HepG2 (cell line): ENCODE measurements around the gene ERVH48-1.
"Not testable (repeated sequence)": the region's sequence is repeated elsewhere in the genome, so short reads cannot be mapped to it uniquely, and the experiment has no call there.

Experiments used
- CEBPB ChIP-seq: IDR thresholded peaks from 2 replicates; pipeline ENCODE4 v1.6.1; 2011; ENCODE audit warnings: low read depth, low read length, improper control_type of control experiment, borderline replicate concordance
- CENPBD1 ChIP-seq: sonication (generic); formaldehyde crosslinking; IDR thresholded peaks from 2 replicates; pipeline ENCODE4 v1.8.0; 2022; ENCODE audit warnings: missing genetic modification reagents, low read depth, mild to moderate bottlenecking, borderline replicate concordance
- CTCF ChIP-seq: sonication (generic); formaldehyde crosslinking; IDR thresholded peaks from 2 replicates; pipeline ENCODE4 v1.5.0; 2020; ENCODE audit warnings: mild to moderate bottlenecking, missing genetic modification reagents, moderate library complexity
- FOXK2 ChIP-seq: fragments of 450-650 bp; IDR thresholded peaks from 2 replicates; pipeline ENCODE4 v1.6.1; 2016
- ISL2 ChIP-seq: sonication (generic); formaldehyde crosslinking; IDR thresholded peaks from 2 replicates; pipeline ENCODE4 v1.5.0; 2020; ENCODE audit warnings: missing genetic modification reagents
- KDM1A ChIP-seq: IDR thresholded peaks from 2 replicates; pipeline ENCODE4 v1.6.1; 2016; ENCODE audit warnings: missing compliant biosample characterization
- KLF12 ChIP-seq: sonication (generic); formaldehyde crosslinking; IDR thresholded peaks from 2 replicates; pipeline ENCODE4 v1.4.0; 2020; ENCODE audit warnings: missing genetic modification reagents, borderline replicate concordance
- MTA1 ChIP-seq: sonication (generic); formaldehyde crosslinking; IDR thresholded peaks from 2 replicates; pipeline ENCODE4 v1.4.0; 2020; ENCODE audit warnings: missing genetic modification reagents, mild to moderate bottlenecking, borderline replicate concordance
- NFYC ChIP-seq: IDR thresholded peaks from 2 replicates; pipeline ENCODE4 v1.6.1; 2016; ENCODE audit warnings: missing genetic modification reagents, missing compliant biosample characterization
- SUZ12 ChIP-seq: fragments of 150-350 bp; IDR thresholded peaks from 2 replicates; pipeline ENCODE4 v1.6.1; 2014; ENCODE audit warnings: low read depth, low read length
- TRIM24 ChIP-seq: sonication (generic); formaldehyde crosslinking; IDR thresholded peaks from 2 replicates; pipeline ENCODE4 v1.8.0; 2022; ENCODE audit warnings: mild to moderate bottlenecking, missing genetic modification reagents
- ZBTB33 ChIP-seq: sonication (generic); formaldehyde crosslinking; IDR thresholded peaks from 2 replicates; pipeline ENCODE4 v1.4.0; 2020; ENCODE audit warnings: missing genetic modification reagents
- TF ChIP-seq, protein P1 (sequence below): sonication (generic); formaldehyde crosslinking; IDR thresholded peaks from 2 replicates; pipeline ENCODE4 v1.4.0; 2020; ENCODE audit warnings: missing genetic modification reagents; ENCODE audit errors: not compliant biosample characterization
- TF ChIP-seq, protein P2 (sequence below), 2 experiments: IDR thresholded peaks; 2 replicates each; pipeline ENCODE4 v1.6.1; 2011 to 2012; ENCODE audit warnings: low read length in 2 of 2, borderline replicate concordance in 1 of 2, low read depth in 1 of 2, mild to moderate bottlenecking in 1 of 2, moderate library complexity in 1 of 2

GRCh38 chr21:42933137-42933970 is 7.9 kb upstream of the ERVH48-1 start:
- TF ChIP-seq KLF12 (CRISPR knock-in tag); CEBPB; MTA1 (CRISPR knock-in tag); KDM1A (CRISPR knock-in tag); ISL2 (CRISPR knock-in tag); SUZ12; ZBTB33; TRIM24 (CRISPR knock-in tag); CTCF; CENPBD1 (CRISPR knock-in tag); NFYC (CRISPR knock-in tag); FOXK2: not testable (repeated sequence)
- TF ChIP-seq, protein P1, sequence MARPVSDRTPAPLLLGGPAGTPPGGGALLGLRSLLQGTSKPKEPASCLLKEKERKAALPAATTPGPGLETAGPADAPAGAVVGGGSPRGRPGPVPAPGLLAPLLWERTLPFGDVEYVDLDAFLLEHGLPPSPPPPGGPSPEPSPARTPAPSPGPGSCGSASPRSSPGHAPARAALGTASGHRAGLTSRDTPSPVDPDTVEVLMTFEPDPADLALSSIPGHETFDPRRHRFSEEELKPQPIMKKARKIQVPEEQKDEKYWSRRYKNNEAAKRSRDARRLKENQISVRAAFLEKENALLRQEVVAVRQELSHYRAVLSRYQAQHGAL (CRISPR knock-in tag): not testable (repeated sequence)
- TF ChIP-seq, protein P2, sequence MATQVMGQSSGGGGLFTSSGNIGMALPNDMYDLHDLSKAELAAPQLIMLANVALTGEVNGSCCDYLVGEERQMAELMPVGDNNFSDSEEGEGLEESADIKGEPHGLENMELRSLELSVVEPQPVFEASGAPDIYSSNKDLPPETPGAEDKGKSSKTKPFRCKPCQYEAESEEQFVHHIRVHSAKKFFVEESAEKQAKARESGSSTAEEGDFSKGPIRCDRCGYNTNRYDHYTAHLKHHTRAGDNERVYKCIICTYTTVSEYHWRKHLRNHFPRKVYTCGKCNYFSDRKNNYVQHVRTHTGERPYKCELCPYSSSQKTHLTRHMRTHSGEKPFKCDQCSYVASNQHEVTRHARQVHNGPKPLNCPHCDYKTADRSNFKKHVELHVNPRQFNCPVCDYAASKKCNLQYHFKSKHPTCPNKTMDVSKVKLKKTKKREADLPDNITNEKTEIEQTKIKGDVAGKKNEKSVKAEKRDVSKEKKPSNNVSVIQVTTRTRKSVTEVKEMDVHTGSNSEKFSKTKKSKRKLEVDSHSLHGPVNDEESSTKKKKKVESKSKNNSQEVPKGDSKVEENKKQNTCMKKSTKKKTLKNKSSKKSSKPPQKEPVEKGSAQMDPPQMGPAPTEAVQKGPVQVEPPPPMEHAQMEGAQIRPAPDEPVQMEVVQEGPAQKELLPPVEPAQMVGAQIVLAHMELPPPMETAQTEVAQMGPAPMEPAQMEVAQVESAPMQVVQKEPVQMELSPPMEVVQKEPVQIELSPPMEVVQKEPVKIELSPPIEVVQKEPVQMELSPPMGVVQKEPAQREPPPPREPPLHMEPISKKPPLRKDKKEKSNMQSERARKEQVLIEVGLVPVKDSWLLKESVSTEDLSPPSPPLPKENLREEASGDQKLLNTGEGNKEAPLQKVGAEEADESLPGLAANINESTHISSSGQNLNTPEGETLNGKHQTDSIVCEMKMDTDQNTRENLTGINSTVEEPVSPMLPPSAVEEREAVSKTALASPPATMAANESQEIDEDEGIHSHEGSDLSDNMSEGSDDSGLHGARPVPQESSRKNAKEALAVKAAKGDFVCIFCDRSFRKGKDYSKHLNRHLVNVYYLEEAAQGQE (IDR thresholded peaks at IDR 0.05; ENCODE audit: borderline replicate concordance in 1 of 2, low read depth in 1 of 2, low read length in 2 of 2): not testable (repeated sequence)
